Liver (tissue), 3 donors: ENCODE data around the gene LAMTOR2.

ENCODE experiments used
- ATF3 ChIP-seq: IDR thresholded peaks from 2 replicates; pipeline ENCODE4 v1.6.1; 2016; ENCODE audit warnings: antibody characterized with exemption
- CTCF ChIP-seq: fragments of 150-350 bp; IDR thresholded peaks from 2 replicates; pipeline ENCODE4 v1.5.1; 2017; ENCODE audit warnings: improper control_type of control experiment, low read depth, low read length; ENCODE audit not compliant: missing input control
- EGR1 ChIP-seq, 2 donors: IDR thresholded peaks; 2 replicates each; pipeline ENCODE4 v1.6.1; 2016 to 2018; ENCODE audit warnings: antibody characterized with exemption in 2 of 2, low read depth in 2 of 2
- GABPA ChIP-seq, 2 donors: IDR thresholded peaks in 1 of 2; conservative IDR thresholded peaks in 1 of 2; 2 replicates each; pipeline ENCODE4 v1.6.1; 2016; ENCODE audit warnings: antibody characterized with exemption in 2 of 2, mild to moderate bottlenecking in 1 of 2, moderate library complexity in 1 of 2
- JUND ChIP-seq, 2 donors: IDR thresholded peaks; 2 replicates each; pipeline ENCODE4 v1.6.1; 2016; ENCODE audit warnings: antibody characterized with exemption in 2 of 2
- MAX ChIP-seq: IDR thresholded peaks from 2 replicates; pipeline ENCODE4 v1.6.1; 2016; ENCODE audit warnings: antibody characterized with exemption
- NR2F2 ChIP-seq: IDR thresholded peaks from 2 replicates; pipeline ENCODE4 v1.6.1; 2016; ENCODE audit warnings: antibody characterized with exemption
- RAD21 ChIP-seq, 2 donors: IDR thresholded peaks; 2 replicates each; pipeline ENCODE4 v1.6.1; 2016; ENCODE audit warnings: antibody characterized with exemption in 2 of 2, mild to moderate bottlenecking in 2 of 2
- REST ChIP-seq: IDR thresholded peaks from 2 replicates; pipeline ENCODE4 v1.6.1; 2016; ENCODE audit warnings: antibody characterized with exemption, mild to moderate bottlenecking
- RXRA ChIP-seq, 2 donors: IDR thresholded peaks; 2 replicates each; pipeline ENCODE4 v1.6.1; 2017 to 2018; ENCODE audit warnings: antibody characterized with exemption in 2 of 2, mild to moderate bottlenecking in 1 of 2
- SP1 ChIP-seq: IDR thresholded peaks from 2 replicates; pipeline ENCODE4 v1.6.1; 2018; ENCODE audit warnings: antibody characterized with exemption, mild to moderate bottlenecking
- TAF1 ChIP-seq: conservative IDR thresholded peaks from 2 replicates; pipeline ENCODE4 v1.6.1; 2016; ENCODE audit warnings: antibody characterized with exemption, mild to moderate bottlenecking
- YY1 ChIP-seq: IDR thresholded peaks from 2 replicates; pipeline ENCODE4 v1.6.1; 2016; ENCODE audit warnings: antibody characterized with exemption, mild to moderate bottlenecking
- donor health status: healthy.
- donor health status: healthy.

GRCh38 chr1:156045076-156045475 is 9.5 kb upstream of the LAMTOR2 start:
- TF ChIP-seq JUND (IDR thresholded peaks at IDR 0.05) (no peak), CTCF (no peak), EGR1 (IDR thresholded peaks at IDR 0.05; ENCODE audit: low read depth in 2 of 2) (no peak), MAX (no peak), YY1 (no peak), REST (no peak), NR2F2 (no peak), TAF1 (no peak), RAD21 (IDR thresholded peaks at IDR 0.05) (no peak), GABPA (IDR thresholded peaks at IDR 0.05 in 1 of 2, conservative IDR thresholded peaks at IDR 0.05 in 1 of 2) (no peak), SP1 (no peak), ATF3 (no peak), RXRA (IDR thresholded peaks at IDR 0.05) (no peak)
